GM19328 (cell line): ENCODE measurements around the gene CHST8.
"Not testable (repeated sequence)": the region's sequence is repeated elsewhere in the genome, so short reads cannot be mapped to it uniquely, and the experiment has no call there.

Source experiments
- ATAC-seq: cut with Tn5 transposase; IDR thresholded peaks from one replicate; pipeline ENCODE4 v1.9.1; 2021; ENCODE audit warnings: mild to moderate bottlenecking, moderate library complexity; ENCODE audit not compliant: unreplicated experiment

The CHST8 gene

DNA sequence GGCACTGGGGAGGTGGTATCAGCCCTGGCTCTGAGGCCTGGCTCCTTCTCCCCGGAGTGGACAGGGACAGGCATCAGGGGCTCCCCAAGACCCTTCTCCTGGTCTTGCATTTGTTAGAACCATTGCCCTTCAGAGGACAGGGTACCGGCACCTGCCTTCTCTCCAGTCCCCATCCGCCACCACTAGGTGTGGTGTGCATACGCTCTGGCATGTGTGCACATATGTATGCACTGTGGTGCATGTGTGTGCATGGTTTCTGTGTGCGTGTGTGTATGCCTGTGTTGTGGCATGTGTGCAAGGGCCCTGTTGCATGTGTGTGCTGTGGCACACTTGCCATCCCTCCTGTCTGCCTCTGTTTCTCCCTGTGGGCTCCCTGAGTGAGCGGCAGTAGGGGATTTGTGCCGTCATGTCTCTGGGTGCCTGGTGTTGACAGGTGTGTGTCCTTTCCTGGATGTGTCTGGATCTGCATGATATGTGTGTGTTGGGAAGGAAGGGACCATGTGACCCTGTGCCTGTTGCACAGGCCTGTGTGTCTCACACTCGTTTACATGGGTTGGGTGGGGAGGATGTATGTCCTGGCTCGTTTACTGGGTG lies 184.2 kb downstream of the CHST8 start:
- no peak for ATAC-seq

DNA sequence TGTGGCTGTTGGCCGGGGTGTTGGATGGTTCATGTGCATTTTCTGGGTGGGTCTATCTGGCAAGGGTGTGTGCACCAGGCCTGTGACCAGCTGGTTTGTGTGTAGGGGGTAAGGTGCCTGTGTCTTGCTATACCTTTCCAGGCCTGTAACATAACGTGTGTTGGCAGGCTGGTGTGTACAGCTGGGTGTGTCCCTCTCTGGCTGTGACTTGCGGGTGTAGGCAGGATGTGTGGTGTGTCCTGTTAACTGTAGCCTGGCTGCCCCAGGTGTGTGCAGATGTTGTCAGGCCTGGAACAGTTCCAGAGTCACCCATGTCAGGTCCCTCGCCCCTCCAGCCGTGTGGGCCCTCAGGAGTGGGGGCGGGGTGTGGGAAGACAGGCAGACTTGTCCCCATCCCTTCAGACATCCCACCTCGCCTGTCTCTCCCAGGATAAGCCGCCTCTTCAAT lies 184.7 kb downstream of the CHST8 start:
- ATAC-seq, result no peak

DNA sequence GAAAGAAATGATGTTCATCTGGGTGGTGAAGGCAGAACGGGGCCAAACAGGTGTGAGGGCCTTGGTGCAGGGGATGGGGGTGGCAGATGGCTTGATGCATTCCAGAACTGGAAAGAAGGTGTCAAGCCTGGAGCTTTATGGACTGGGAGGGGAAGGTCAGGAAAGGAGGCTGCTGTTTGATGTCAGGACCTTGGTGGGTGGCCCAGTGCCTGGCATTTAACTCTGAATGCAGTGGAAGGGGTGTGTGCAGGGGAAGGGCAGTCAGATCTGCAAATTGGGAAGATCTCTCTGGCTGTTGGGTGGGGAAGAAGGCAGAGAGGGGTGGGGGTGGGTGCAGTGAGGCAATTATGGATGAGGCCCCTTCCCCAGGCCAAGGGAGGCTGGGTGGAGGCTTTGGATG lies 186.6 kb downstream of the CHST8 start:
- ATAC-seq, result no peak

DNA sequence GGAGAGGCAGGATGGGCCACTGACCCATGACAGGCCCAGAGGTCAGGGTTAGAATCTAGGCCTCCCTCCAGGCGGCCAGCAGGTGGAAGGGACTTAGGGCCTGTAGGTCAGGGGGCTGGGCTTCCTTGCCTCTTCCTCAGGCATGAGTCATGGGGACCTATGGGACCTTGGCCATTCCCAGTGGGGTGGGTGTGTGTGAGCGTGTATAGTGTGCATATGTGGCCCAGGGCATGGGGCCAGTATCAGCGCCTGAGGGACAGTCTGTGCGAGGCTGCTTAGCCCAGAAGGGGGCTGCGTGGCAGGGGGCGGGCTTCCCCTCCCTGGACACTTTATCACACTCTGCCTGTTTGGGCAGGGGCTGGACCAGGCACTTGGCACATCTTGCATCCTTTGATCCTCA lies 188.2 kb downstream of the CHST8 start:
- no peak for ATAC-seq

DNA sequence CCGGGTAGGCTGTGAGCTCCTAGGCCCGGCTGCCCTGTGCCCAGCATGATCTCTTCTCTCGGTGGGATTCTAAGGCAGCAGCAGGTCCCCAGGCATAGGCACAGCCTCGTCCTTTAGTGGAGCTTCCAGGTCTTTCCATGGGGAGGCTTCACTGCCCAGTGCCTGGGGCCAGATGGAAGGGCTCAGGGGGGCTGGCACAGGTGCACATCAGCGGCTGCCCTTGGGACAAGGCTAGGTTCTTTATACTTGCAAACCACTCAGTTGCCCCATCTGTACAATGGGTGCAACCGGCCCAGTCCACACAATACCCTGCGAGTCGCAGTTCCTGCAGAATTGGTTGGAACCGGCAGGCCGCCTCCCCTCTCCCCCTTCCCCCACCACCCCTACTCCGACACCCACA lies 189.1 kb downstream of the CHST8 start:
- ATAC-seq, result no peak

DNA sequence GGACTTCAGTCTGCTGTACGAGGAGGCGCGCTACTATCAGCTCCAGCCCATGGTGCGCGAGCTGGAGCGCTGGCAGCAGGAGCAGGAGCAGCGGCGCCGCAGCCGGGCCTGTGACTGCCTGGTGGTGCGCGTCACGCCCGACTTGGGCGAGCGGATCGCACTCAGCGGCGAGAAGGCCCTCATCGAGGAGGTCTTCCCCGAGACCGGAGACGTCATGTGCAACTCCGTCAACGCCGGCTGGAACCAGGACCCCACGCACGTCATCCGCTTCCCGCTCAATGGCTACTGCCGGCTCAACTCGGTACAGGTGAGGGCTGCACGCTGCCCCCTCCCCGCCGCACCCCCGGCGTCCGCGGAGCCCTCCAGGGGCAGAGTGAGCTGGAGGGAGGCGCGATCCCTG lies 189.5 kb downstream of the CHST8 start:
- ATAC-seq, result no peak

DNA sequence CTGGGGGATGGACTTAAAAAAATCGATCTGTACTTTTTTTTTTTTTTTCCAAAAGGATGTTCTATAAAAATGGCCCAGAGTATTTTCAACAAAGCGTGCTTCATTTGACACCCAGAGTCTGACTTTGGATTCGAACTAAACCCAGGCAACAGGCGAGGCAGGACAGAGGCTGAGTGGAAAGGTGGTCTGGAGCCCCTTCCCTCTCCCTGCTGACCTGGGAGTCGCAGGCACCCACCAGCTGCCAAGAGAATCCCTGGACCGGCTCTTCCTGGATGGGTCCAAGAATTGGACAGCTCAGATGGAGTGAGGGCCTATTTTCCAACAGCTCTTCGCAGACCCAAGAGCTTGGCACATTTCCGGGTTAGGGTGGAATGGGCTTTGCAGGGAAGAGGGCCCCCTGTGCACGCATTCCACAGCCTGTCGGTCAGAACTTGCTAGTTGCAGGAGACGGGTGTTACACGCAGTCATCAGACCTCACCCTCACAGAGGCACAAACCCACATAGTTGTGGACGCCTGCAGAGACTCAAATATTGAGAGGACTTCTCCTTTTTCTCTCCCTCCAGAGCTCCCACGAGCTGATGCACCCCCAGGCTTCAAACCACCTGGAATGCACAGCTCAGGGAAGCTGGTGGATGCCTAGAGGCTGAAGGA lies 190.1 kb downstream of the CHST8 start:
- ATAC-seq, result no peak

DNA sequence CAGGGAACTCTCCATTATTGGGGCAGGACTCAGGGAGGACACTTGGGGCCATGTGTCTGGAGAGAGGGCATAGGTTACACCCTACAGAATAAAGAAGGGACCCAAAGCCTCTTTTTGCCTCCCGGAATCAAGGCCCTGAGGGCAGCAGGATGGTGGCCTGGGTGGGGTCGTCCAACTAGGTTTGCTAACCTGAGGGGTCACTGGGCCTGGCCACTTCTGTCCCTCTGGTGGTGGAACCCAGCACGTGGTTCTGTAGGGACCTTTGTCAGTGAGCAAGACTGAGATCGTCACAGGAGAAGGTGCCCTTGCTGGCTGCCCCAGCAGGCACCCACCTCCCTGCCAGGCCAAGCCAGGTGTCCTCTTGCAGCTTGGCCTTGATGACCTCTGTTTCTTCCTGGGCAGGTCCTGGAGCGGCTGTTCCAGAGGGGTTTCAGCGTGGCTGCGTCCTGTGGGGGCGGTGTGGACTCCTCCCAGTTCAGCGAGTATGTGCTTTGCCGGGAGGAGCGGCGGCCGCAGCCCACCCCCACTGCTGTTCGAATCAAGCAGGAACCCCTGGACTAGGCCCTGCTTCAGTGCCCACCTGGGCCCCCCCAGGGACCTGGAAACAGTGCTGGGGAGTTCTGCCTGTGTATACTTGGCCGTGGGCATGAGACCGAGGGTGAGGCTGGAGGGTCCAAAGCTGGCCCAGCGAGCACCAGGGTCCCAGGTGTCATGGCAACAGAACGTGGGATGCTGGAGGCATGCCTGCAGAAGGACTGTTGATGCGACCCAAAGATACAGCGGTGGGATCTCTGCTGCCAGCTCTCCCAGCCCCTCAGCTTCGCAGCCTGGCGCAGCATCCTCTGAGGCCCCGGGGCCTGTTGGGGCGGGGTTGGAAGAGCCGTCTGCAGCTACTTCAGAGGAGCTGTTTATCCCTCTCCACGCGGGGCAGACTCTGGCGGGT lies 190.9 kb downstream of the CHST8 start:
- ATAC-seq, result no peak

DNA sequence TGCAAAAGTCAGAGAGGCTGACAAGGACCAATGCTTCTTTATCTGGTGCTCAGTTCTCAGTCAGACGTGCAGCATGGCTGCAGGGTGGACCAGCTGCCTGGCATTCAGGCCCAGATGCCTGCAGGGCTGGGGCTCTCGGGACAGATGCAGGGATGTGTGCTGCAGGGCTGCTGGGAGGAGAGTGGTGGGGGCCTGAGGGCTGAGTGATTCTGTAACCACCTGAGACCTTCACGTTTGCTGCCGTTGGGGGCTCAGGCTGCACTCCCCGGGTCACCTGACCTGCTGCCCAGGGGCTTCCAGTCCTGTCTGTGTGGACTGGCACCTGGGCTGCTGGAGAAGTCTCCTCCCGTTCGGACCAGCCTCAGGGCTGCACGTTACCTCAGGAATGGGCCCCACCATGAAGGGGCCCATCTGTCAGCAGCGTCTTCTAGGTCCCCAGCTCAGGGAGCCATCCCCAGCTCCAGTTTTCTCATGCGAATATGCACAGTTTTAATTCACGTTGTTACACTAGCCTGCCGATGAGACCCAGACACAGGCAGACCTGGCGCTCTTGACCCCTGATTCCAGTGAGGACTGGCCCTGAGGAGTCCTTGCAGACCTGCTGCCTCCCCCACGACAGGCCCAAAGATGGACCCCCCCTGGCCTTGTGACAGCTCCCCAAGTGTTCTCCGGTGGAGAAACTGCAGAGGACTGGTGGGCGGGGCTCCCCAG lies 191.8 kb downstream of the CHST8 start:
- no peak for ATAC-seq

DNA sequence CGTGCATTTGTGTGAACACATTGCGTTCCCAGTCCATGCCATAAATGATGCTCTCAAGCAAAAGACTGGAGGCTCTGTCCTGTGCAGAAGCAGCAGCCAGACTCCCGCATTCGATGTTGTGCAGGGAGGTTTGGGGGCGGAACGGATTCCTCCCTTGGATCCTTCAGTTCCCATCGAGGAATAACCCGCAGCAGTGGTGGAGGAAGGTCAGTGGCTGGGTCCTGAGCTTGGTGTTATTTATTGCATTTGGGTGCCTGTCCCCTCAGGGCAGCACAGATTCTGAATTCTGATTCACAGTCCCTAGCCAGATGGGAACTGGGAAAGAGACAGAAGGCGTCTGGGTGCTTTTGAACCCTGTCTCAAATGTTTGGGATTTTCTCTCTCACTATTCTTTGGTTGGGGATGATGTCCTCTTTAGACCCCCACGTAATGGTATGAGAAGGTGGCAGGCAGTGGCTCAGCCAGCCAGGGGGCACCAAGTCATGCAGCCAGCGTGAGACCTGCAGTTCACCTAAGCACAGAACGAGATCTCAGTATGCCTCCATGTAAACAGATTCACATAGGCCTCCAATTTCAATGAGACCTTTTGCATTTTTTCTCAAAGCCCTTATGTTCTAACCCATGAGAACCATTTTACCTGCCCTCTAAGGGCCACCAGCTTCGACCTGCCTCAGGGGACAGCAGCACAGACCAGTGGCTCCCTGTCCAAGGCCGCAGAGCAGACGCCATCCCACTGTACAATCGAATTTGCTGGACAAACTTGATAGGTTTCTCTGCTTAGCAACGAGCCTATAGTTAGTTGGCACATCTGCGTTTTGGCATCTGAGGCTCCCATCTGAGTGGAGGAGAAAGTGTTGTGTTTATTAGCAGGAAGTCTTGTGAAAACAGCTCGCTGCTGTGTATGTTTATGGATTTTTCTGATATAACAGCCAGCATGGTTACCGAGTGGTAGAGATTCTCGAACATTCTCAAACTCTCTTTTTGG lies 192.7 kb downstream of the CHST8 start:
- no peak for ATAC-seq

DNA sequence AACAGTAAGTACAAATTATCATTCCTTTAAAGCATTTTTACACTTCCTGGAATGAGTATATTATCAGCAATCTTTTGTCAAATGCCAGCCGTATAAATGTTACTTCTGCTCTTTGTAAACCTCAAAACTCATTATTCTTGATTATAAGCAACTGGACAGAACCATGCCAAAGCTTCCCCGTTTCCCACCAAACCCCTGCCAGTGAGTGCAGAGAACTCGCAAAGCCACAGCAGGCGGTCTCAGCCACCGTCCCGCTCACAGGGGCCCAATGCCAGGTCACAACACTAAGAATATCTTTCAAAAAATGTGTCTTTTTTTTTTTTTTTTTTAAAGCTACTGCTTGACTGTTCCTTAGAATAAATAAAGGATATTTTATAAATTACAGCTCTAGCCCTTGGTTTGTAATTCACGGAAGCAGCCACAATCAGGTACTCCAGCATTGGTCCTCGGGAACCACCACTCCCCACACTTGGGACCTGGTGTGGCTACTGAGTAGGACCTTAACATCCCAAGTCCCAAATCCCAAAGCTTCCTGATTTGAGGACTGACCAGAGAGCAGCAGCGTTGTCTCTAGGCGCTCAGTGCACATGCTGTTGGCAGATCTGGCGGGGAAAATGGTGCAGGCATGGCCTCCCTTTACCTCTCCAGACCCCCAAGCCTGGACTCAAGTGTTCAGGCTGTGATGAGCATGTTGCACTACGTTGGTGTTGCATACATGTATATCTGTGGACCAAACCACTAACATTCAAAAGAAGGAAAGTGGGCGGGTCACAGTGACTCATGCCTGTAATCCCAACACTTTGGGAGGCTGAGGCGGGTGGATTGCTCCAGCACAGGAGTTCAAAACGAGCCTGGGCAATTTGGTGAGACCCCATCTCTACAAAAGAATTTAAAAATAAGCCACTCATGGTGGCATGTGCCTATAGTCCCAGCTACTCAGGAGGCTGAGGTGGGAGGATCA lies 193.9 kb downstream of the CHST8 start:
- no peak for ATAC-seq

DNA sequence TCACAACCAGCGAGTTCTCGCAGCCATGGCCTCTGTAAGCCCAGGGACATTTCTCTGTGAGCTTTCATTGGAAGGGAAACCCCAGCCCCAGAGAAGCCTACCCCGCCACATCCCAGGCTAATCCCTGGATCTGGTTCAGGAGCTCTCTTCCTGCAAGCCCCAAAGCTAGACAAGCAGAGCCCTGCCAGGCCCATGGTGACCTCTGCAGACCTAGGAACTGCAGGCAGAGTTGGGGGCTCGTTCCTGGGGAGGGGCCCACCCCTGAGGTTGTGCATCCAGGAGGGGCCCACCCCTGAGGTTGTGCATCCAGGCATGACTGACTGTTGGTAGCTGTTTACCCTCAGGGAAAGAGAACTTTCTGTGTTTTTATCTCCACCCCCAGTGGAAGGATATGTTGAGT lies 196.7 kb downstream of the CHST8 start:
- no peak for ATAC-seq

DNA sequence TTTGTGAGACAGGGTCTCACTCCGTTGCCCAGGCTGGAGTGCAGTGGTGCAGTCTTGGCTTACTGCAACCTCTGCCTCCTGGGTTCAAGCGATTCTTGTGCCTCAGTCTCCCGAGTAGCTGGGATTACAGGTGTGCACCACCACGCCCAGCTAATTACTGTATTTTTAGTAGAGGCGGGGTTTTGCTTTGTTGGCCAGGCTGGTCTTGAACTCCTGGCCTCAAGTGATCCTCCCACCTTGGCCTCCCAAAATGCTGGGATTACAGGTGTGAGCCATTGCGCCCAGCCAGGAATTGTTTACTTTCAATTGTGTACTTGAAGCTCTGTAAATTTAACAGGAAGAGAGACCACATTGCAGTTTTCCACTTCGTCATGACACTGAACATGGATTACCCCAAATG lies 197.3 kb downstream of the CHST8 start:
- ATAC-seq, result not testable (repeated sequence)

DNA sequence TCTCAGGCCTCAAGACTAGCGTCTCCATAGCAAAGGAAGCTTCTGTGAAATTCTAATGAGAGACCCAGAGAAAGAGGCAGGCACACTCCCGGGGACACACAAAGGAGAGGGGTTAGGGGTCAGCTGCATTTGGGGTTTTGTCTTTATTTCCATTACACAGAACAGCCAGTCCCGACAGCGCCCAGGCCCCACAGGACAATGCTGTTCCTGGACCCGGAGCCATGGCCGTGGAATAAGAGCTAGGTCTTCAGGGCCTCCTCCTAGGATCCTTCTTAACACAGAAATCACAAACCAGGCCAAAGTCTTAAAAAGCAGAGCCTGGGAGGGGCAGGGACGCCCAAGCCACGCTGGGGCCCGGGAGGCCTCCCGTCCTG lies 197.7 kb downstream of the CHST8 start:
- no peak for ATAC-seq

DNA sequence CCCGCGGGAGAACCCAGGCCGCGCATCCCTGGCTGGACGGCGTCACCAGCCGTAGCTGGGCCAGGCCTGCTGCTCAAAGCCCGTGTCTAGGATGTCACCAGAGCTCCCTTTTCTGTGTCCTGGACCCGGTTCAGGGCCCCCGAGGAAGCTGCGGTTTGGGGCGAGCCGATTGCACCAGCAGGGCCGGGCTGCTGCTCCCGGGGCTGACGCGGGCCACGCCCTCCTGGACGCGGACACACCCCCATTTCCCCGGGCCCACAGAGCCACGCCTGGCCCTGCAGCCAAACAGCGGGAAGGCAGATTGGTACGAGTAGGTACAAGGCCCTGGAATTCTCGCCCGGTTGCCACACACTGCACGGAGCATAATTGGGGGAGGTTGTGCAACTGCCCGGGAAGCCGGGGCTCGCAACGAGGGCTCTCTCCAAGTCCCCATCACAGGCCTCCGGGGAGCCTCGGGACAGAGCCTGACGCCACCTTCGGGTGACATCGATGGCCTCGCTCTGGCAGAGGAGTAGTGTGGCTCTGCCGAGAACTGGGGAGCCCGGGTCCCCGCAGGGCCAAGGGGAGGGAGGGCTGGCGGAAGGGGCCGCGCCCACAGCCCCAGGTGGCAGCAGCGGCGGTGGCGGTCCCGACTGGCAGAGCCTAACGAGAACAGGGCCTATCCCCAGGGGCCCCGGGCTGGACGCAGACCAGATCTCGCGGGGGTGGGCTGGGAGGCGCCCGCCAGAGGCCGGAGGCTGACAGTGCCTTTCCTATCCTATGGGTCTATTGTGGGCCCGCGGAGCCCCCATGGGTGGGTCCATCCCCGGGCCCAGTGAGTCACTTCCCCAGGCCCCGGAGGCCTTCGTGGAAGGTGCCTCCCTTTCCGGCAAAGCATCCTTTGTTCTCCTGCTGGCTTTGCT lies 198.4 kb downstream of the CHST8 start:
- no peak for ATAC-seq

DNA sequence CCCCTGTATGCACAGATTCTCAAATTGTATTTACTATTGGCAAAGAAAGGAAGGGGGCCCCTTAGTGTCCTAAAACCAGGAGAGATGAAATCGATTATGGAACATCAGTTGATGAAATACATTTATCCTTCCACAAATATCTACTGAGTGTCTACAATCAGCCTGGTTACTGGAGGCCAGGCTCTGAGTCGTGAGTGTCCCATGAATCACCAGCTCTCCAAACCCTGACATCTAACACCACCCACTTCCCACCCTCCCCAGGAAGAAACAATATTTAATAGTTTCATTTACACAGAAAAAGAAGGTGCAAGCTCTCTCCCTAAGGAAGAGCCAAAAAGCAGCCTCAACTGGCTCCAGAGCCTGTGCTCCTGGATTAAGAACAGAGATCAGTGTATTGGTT lies 200.1 kb downstream of the CHST8 start:
- ATAC-seq, result no peak
